ENCODE results near the gene GTPBP6. TPM values are rescaled to one million over a fixed set of nuclear protein-coding genes. Genes with fewer than 3 reads are reported as not detected.
"Not testable (repeated sequence)": the region's sequence is repeated elsewhere in the genome, so short reads cannot be mapped to it uniquely, and the experiment has no call there.

Gene GTPBP6
- total RNA-seq, 2 donors from 2014 or later = 67.7 to 69.0 TPM

DNA sequence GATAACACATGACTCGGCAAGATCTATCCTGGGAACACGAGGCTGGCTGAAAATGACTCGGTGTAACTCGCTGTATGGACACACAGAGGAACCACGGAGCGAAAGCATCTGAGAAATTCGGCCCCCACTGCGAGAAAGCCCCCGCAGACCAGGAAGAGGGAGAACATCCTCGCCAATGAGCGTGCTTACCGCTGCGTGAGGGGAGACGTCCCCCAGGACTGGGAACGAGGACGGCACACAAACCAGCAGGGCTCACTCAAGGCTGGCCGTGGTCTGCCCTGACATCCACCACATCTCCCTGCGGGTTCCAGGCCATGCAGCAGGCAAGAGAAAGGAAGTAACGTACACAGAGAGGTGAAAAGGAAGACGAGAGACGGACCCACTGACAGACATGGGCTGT lies 17.6 kb upstream of the GTPBP6 start:
- Mint-ChIP-seq H3K4me3 (no peak overlapping the region), H3K36me3 (ENCODE audit: low read depth) (peaks cover 4% of the 10 kb centered on the region), H3K27ac (no peak overlapping the region), H3K27me3 (no peaks in the 10 kb centered on the region), H3K4me1 (peaks cover 8% of the 10 kb centered on the region)
- DNase-seq (no peak), ATAC-seq (no peak)
- no peaks in the 10 kb centered on the region for H3K9me3 ChIP-seq (ENCODE audit: control insufficient read depth, low read length, poor library complexity, severe bottlenecking)

- H3K36me3 Mint-ChIP-seq (ENCODE audit: low read depth) = peaks cover 4% of the 10 kb centered on the region
- no peak for ATAC-seq
Observed at GRCh38 chrX:335758-336155, 17.2 kb upstream of the GTPBP6 start.

DNA sequence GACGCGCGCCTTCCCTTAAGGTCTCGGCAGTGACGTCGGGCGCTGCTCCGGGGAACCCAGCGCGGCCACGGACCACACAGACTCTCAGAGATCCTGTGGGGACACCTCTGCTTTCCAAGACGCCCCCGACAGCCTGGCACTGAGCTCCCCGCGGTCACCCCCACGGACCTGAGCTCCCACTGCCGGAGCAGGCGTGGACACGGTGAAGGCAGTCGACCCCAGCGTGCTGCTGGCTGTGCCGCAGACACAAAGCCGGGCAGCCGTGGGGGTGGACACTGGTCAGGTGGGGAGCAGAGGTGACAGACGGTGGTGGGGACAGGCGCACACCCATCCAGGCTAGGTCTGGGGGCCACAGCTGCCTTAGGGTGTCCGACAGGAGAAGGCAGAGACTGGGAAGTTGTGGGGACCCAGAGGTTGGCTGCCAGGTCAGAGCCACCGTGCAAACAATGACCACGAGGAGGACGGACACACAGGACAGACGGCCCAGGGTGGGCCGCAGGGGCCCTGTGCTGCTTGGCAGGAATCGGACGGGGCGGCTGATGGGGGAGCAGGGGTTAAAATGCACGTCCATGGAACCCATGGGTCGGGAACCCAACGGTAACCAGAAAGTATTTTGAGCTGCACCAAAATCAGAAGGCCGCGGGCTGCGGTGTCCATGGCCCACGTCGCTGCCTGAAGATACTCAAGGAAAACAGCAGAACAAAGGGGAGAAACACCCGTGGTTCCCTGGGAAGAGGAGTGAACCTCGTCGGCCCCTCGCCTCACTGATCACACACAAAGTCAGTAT lies 16.6 kb upstream of the GTPBP6 start:
- no peak for ATAC-seq
- no peak for DNase-seq
- no peak overlapping the region for H3K27ac Mint-ChIP-seq
- H3K4me3 Mint-ChIP-seq = no peak overlapping the region
- H3K36me3 Mint-ChIP-seq (ENCODE audit: low read depth) = peaks cover 4% of the 10 kb centered on the region
- H3K4me1 Mint-ChIP-seq = peaks cover 8% of the 10 kb centered on the region
- H3K9me3 ChIP-seq (ENCODE audit: control insufficient read depth, low read length, poor library complexity, severe bottlenecking) = no peaks in the 10 kb centered on the region
- no peaks in the 10 kb centered on the region for H3K27me3 Mint-ChIP-seq

More at GRCh38 chrX:335758-336155, 17.2 kb upstream of the GTPBP6 start:
- H3K27me3 Mint-ChIP-seq = no peaks in the 10 kb centered on the region
- no peak overlapping the region for H3K27ac Mint-ChIP-seq
- H3K4me3 Mint-ChIP-seq = no peak overlapping the region
- H3K9me3 ChIP-seq (ENCODE audit: control insufficient read depth, low read length, poor library complexity, severe bottlenecking) = no peaks in the 10 kb centered on the region
- peaks cover 8% of the 10 kb centered on the region for H3K4me1 Mint-ChIP-seq
- DNase-seq = no peak

DNA sequence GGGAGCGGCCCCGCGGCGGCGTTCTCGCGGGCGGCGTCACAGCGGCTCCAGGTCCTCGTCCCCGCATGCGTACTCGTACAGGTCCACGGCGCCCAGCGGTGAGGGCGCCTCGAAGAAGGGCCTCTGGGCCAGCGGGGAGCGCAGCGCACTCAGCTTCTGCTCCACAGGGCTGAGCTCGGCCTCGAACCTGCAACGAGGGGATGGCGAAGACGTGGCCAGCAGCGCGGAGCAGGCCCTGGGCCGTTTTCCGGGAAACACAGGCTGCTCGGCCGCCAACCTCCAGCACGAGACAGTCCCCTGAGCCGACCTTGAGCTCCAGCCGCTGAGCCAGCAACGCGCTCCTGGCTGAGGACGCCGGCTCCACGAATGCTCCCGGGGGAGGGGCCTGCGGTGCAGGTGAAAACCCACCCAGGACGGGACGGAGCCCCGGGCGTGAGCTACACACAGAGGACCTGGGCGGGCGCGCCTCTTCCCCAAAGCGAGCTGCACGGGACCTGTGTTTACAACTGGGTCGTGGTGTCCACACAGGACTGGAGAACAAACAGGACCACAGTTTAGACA lies 15.8 kb upstream of the GTPBP6 start:
- Mint-ChIP-seq H3K27ac (no peak overlapping the region), H3K36me3 (ENCODE audit: low read depth) (peaks cover 4% of the 10 kb centered on the region), H3K4me3 (no peak overlapping the region), H3K27me3 (no peaks in the 10 kb centered on the region), H3K4me1 (peaks cover 9% of the 10 kb centered on the region)
- no peaks in the 10 kb centered on the region for H3K9me3 ChIP-seq (ENCODE audit: control insufficient read depth, low read length, poor library complexity, severe bottlenecking)
- ATAC-seq = no peak
- DNase-seq = no peak

- H3K9me3 ChIP-seq (ENCODE audit: control insufficient read depth, low read length, poor library complexity, severe bottlenecking) = no peaks in the 10 kb centered on the region
- H3K36me3 Mint-ChIP-seq (ENCODE audit: low read depth) = peaks cover 4% of the 10 kb centered on the region
- H3K4me1 Mint-ChIP-seq = peaks cover 8% of the 10 kb centered on the region
- no peak for ATAC-seq
- DNase-seq = no peak
- H3K27me3 Mint-ChIP-seq = no peaks in the 10 kb centered on the region
- no peak overlapping the region for H3K4me3 Mint-ChIP-seq
- no peak overlapping the region for H3K27ac Mint-ChIP-seq
Observed at GRCh38 chrX:333611-334311, 15.2 kb upstream of the GTPBP6 start.

DNA sequence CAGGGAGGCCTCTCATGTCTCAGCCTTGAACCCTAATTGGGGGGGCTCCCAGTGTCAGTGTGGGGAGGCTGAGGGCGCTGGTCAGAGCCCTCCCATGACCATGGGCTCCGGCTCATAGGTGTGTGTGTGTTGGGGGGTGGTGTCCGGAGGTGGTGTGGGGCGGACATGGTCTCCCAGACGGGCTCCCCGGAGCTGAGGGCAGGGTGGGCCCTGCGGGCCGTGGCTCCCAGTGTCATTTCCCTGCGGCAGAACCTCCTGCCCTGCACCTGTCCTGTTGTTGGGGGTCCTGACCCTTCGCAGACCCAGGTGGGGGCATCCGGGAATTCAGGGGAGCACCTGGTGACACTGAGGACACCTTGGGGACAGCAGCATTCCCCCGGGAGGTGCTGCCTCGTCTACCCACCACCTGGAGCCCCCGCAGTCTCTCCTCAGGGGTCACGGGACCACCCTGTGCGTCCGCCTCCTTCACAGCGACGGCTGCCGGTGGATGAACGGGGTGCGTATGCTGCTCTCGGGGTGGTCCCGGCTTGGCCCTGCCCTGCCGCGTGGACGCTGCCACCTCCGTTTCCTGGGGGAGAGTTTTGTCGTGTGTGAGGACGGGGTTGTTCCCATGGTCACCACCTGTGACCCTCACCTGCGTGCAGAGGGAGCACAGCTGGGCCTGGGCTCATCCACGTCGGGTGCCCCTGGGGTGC lies 14.5 kb upstream of the GTPBP6 start:
- no peak overlapping the region for H3K4me3 Mint-ChIP-seq
- no peak for ATAC-seq
- peaks cover 5% of the 10 kb centered on the region for H3K4me1 Mint-ChIP-seq

DNA sequence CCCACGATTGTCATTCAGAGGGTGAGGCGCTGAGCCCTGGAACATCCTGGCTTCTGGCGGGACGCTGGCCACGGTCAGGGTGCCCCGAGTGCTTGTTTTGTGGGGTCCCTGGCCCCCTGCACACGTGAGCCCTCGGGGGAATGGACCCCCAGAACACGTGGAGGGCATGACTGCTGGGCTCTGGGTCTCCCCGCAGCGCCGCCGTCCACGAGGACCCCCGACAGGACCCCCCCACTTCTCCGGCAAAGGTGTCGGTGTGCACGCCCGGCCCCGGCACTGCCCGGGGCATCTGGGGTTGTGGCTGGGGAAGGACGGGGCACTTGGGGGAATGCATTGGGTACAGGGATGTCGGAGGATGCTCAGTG lies 13.9 kb upstream of the GTPBP6 start:
- DNase-seq (no peak), ATAC-seq (no peak)
- H3K9me3 ChIP-seq (ENCODE audit: control insufficient read depth, low read length, poor library complexity, severe bottlenecking) = no peaks in the 10 kb centered on the region
- Mint-ChIP-seq H3K27ac (no peak overlapping the region), H3K4me1 (peaks cover 5% of the 10 kb centered on the region), H3K27me3 (no peaks in the 10 kb centered on the region), H3K4me3 (no peak overlapping the region), H3K36me3 (ENCODE audit: low read depth) (peaks cover 4% of the 10 kb centered on the region)

More for the DNA sequence above, 14.5 kb upstream of the GTPBP6 start:
- no peak overlapping the region for H3K27ac Mint-ChIP-seq
- H3K27me3 Mint-ChIP-seq = no peaks in the 10 kb centered on the region
- H3K36me3 Mint-ChIP-seq (ENCODE audit: low read depth) = peaks cover 4% of the 10 kb centered on the region
- no peak for DNase-seq
- H3K9me3 ChIP-seq (ENCODE audit: control insufficient read depth, low read length, poor library complexity, severe bottlenecking) = no peaks in the 10 kb centered on the region

- no peaks in the 10 kb centered on the region for H3K9me3 ChIP-seq (ENCODE audit: control insufficient read depth, low read length, poor library complexity, severe bottlenecking)
- Mint-ChIP-seq H3K27me3 (no peaks in the 10 kb centered on the region), H3K27ac (no peak overlapping the region), H3K36me3 (ENCODE audit: low read depth) (peaks cover 2% of the 10 kb centered on the region), H3K4me3 (peak overlapping the region; percentile 84), H3K4me1 (peaks cover 5% of the 10 kb centered on the region)
- DNase-seq (peak in 1 of 3 donors; percentile 3), ATAC-seq (no peak)
Observed at GRCh38 chrX:331825-332495, 13.4 kb upstream of the GTPBP6 start.

DNA sequence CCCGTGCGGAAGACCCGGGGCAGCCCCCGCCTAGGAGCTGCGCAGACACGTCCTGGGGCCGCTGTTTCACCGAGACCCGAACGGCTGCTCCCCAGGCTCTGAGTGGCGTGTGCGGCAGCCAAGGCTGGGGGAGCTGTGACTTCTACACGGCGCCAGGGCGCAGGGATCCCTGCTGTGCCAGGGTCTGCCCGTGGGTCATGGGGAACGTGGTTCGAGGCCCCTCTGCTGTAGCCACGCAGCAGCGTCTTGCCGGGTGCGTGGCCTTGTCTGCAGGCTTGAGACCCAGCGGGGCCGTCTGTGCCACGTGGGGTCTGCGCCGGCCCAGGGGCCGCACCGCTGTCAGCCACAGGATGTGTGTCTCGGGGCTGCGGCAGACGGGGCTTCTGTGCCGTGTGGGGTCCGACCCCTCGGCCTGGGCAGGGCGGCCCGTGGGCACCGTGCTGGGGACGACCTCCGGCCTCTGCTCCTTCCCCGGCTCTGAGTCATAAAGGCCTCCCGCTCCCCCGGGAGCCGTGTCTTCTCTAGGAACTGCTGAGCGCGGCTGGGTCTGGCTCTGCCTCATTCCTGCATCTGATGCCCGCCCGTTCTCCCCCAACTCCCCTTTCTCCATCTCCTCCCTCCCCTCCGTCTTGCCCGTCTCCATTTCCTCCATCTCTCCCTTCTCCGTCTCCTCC lies 12.7 kb upstream of the GTPBP6 start:
- Mint-ChIP-seq H3K4me1 (peaks cover 5% of the 10 kb centered on the region), H3K36me3 (ENCODE audit: low read depth) (peaks cover 2% of the 10 kb centered on the region), H3K27me3 (no peaks in the 10 kb centered on the region), H3K4me3 (peak overlapping the region; percentile 84), H3K27ac (no peak overlapping the region)
- no peaks in the 10 kb centered on the region for H3K9me3 ChIP-seq (ENCODE audit: control insufficient read depth, low read length, poor library complexity, severe bottlenecking)
- DNase-seq (peak in 1 of 3 donors; percentile 3), ATAC-seq (peak; percentile 72)

DNA sequence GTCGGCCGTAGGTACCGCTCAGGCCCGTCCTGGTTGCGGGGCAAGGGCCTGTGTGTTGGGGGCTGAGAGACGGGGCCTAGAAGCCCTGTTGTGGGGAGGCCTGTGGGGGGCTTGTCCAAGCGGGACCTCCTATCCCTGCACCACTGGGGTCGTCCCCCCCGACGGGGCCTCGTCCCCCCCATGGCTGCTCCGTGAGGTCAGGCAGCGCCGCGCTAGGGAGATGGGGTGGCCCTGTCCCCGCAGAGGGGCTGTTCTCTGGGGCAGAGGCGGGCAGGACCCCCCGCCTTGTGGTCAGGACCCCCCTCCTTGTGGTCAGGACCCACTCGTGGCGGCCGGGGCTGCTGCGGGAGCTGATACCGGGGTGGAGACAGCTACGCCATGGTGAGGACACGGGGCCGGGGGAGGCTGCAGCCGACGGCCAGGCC lies 12.1 kb upstream of the GTPBP6 start:
- H3K27me3 Mint-ChIP-seq = no peaks in the 10 kb centered on the region
- peaks cover 5% of the 10 kb centered on the region for H3K4me1 Mint-ChIP-seq
- H3K4me3 Mint-ChIP-seq = peak overlapping the region; percentile 84
- no peaks in the 10 kb centered on the region for H3K9me3 ChIP-seq (ENCODE audit: control insufficient read depth, low read length, poor library complexity, severe bottlenecking)
- peaks cover 2% of the 10 kb centered on the region for H3K36me3 Mint-ChIP-seq (ENCODE audit: low read depth)
- peak in 1 of 3 donors; percentile 1 for DNase-seq
- ATAC-seq = peak; percentile 4
- H3K27ac Mint-ChIP-seq = no peak overlapping the region

DNA sequence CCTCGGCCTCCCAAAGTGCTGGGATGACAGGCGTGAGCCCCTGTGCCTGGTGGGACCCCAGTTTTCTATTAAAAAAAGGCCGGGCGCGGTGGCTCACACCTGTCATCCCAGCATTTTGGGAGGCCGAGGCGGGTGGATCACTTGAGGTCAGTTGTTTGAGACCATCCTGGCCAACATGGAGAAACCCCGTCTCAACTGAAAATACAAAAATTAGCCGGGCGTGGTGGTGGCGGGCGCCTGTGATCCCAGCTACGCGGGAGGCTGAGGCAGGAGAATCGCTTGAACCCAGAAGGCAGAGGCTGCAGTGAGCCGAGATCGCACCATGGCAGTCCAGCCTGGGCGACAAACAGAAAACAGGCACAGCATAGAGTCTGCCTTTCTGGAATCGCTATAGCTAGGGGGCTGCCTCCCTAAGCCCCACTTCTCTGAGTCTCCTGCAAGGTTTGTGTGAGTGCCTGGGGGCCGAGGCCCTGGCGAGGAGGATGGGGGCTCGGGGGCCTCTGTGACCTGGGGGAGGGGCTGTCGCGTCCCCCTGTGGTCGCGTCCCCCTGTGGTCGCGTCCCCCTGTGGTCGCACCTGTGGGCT lies 11.6 kb upstream of the GTPBP6 start:
- H3K9me3 ChIP-seq (ENCODE audit: control insufficient read depth, low read length, poor library complexity, severe bottlenecking); H3K27me3 Mint-ChIP-seq; H3K27ac Mint-ChIP-seq; H3K4me3 Mint-ChIP-seq; ATAC-seq; H3K36me3 Mint-ChIP-seq (ENCODE audit: low read depth); H3K4me1 Mint-ChIP-seq: not testable (repeated sequence)
- peak in 1 of 3 donors; percentile 2 for DNase-seq

GRCh38 chrX:329291-329910 lies 10.8 kb upstream of the GTPBP6 start:
- H3K27ac Mint-ChIP-seq = peak overlapping the region; percentile 29
- no peaks in the 10 kb centered on the region for H3K27me3 Mint-ChIP-seq
- DNase-seq (no peak), ATAC-seq (no peak)
- no peaks in the 10 kb centered on the region for H3K36me3 Mint-ChIP-seq (ENCODE audit: low read depth)
- no peaks in the 10 kb centered on the region for H3K9me3 ChIP-seq (ENCODE audit: control insufficient read depth, low read length, poor library complexity, severe bottlenecking)
- no peak overlapping the region for H3K4me3 Mint-ChIP-seq
- H3K4me1 Mint-ChIP-seq = peaks cover 9% of the 10 kb centered on the region

Data from T-helper 17 cell (primary cell).